ENCODE data around the gene GNAS. TPM values are rescaled to one million over a fixed set of nuclear protein-coding genes. Genes with fewer than 3 reads are reported as not detected.

Gene GNAS
- total RNA-seq, 1 donor from 2014 or later = 1,425 TPM

GRCh38 chr20:58923117-58923712, 70.7 kb downstream of the GNAS start:
- no peak overlapping the region for H3K4me3 Mint-ChIP-seq
- TF ChIP-seq CTCF (conservative IDR thresholded peaks at IDR 0.05) = no peak
- H3K27ac Mint-ChIP-seq (ENCODE audit: unreplicated experiment) = no peak overlapping the region

GRCh38 chr20:58926802-58927489, 74.4 kb downstream of the GNAS start:
- Mint-ChIP-seq H3K36me3 (ENCODE audit: low read depth) (no peaks in the 10 kb centered on the region), H3K27me3 (ENCODE audit: low read depth) (peaks cover 2% of the 10 kb centered on the region), H3K4me1 (no peaks in the 10 kb centered on the region), H3K27ac (ENCODE audit: unreplicated experiment) (no peak overlapping the region), H3K4me3 (no peak overlapping the region), H3K9me3 (no peaks in the 10 kb centered on the region)
- no peak for TF ChIP-seq CTCF (conservative IDR thresholded peaks at IDR 0.05)
- no peak for DNase-seq (ENCODE audit: low read depth, low spot score)

More at GRCh38 chr20:58923117-58923712, 70.7 kb downstream of the GNAS start:
- DNase-seq (ENCODE audit: low read depth, low spot score) = no peak
- H3K27me3 Mint-ChIP-seq (ENCODE audit: low read depth) = no peaks in the 10 kb centered on the region
- no peaks in the 10 kb centered on the region for H3K4me1 Mint-ChIP-seq
- no peaks in the 10 kb centered on the region for H3K9me3 Mint-ChIP-seq
- H3K36me3 Mint-ChIP-seq (ENCODE audit: low read depth) = no peaks in the 10 kb centered on the region

GRCh38 chr20:58927490-58928061, 75.1 kb downstream of the GNAS start:
- no peaks in the 10 kb centered on the region for H3K4me1 Mint-ChIP-seq
- DNase-seq (ENCODE audit: low read depth, low spot score) = no peak
- no peaks in the 10 kb centered on the region for H3K9me3 Mint-ChIP-seq
- no peak for TF ChIP-seq CTCF (conservative IDR thresholded peaks at IDR 0.05)
- H3K27ac Mint-ChIP-seq (ENCODE audit: unreplicated experiment) = no peak overlapping the region
- peaks cover 2% of the 10 kb centered on the region for H3K27me3 Mint-ChIP-seq (ENCODE audit: low read depth)
- no peaks in the 10 kb centered on the region for H3K36me3 Mint-ChIP-seq (ENCODE audit: low read depth)
- H3K4me3 Mint-ChIP-seq = no peak overlapping the region

- H3K27me3 Mint-ChIP-seq (ENCODE audit: low read depth) = peaks cover 9% of the 10 kb centered on the region
- TF ChIP-seq CTCF (conservative IDR thresholded peaks at IDR 0.05) = no peak
- no peak overlapping the region for H3K4me3 Mint-ChIP-seq
- DNase-seq (ENCODE audit: low read depth, low spot score) = no peak
- H3K9me3 Mint-ChIP-seq = no peaks in the 10 kb centered on the region
- no peak overlapping the region for H3K27ac Mint-ChIP-seq (ENCODE audit: unreplicated experiment)
- peaks cover 2% of the 10 kb centered on the region for H3K36me3 Mint-ChIP-seq (ENCODE audit: low read depth)
- no peaks in the 10 kb centered on the region for H3K4me1 Mint-ChIP-seq
Observed at GRCh38 chr20:58930496-58930895, 78.0 kb downstream of the GNAS start.

- Mint-ChIP-seq H3K4me1 (no peaks in the 10 kb centered on the region), H3K27ac (ENCODE audit: unreplicated experiment) (no peak overlapping the region), H3K4me3 (no peak overlapping the region), H3K27me3 (ENCODE audit: low read depth) (peaks cover 12% of the 10 kb centered on the region), H3K9me3 (peaks cover 3% of the 10 kb centered on the region), H3K36me3 (ENCODE audit: low read depth) (peaks cover 2% of the 10 kb centered on the region)
- DNase-seq (ENCODE audit: low read depth, low spot score) = no peak
- no peak for TF ChIP-seq CTCF (conservative IDR thresholded peaks at IDR 0.05)
Observed at GRCh38 chr20:58932170-58932569, 79.7 kb downstream of the GNAS start.

All from neural crest cell (in vitro differentiated cells).